Hepatocyte (in vitro differentiated cells): ENCODE data around the gene CALHM5.

ENCODE experiments used
- CTCF ChIP-seq: fragments of 200-600 bp; sonication (generic); IDR thresholded peaks from 2 replicates; pipeline ENCODE4 v1.5.1; 2016; ENCODE audit warnings: antibody characterized with exemption, mild to moderate bottlenecking; ENCODE audit not compliant: poor library complexity
- EZH2 ChIP-seq: fragments of 200-600 bp; sonication (generic); IDR thresholded peaks from 2 replicates; pipeline ENCODE4 v1.6.1; 2016; ENCODE audit warnings: antibody characterized with exemption, mild to moderate bottlenecking, borderline replicate concordance
- EZH2phosphoT487 ChIP-seq: fragments of 200-600 bp; sonication (generic); IDR thresholded peaks from one replicate; pipeline ENCODE4 v1.6.1; 2018; ENCODE audit warnings: antibody characterized with exemption, mild to moderate bottlenecking, low read depth, moderate library complexity; ENCODE audit not compliant: unreplicated experiment, severe bottlenecking

- no peak for TF ChIP-seq EZH2
- no peak for TF ChIP-seq EZH2phosphoT487
- no peak for TF ChIP-seq CTCF
These were observed 28.7 kb upstream of the CALHM5 start for GRCh38 chr6:116482780-116483179.
